Upper lobe of right lung (tissue), 1 donor: ENCODE results near the gene H2AZ1. TPM values are rescaled to one million over a fixed set of nuclear protein-coding genes. Genes with fewer than 3 reads are reported as not detected.

Source experiments
- ATAC-seq: fragments of 200-7000 bp; cut with Tn5 transposase; one replicate; pipeline ENCODE4 v1.9.1; 2020; ENCODE audit warnings: mild to moderate bottlenecking, moderate library complexity
- DNase-seq: peaks from one replicate; pipeline ENCODE4 v3.0.0-alpha.2; 2020
- H3K27ac ChIP-seq: fragments of 200-600 bp; one replicate; pipeline ENCODE4 v1.8.0; 2022
- H3K27me3 ChIP-seq: fragments of 200-600 bp; one replicate; pipeline ENCODE4 v1.8.0; 2022; ENCODE audit warnings: mild to moderate bottlenecking
- H3K36me3 ChIP-seq: fragments of 200-600 bp; one replicate; pipeline ENCODE4 v1.8.0; 2022
- H3K4me1 ChIP-seq: fragments of 200-600 bp; one replicate; pipeline ENCODE4 v1.8.0; 2022
- H3K4me3 ChIP-seq: fragments of 200-600 bp; one replicate; pipeline ENCODE4 v1.8.0; 2022; ENCODE audit warnings: mild to moderate bottlenecking
- H3K9me3 ChIP-seq: fragments of 200-600 bp; one replicate; pipeline ENCODE4 v1.8.0; 2022
- CTCF ChIP-seq: fragments of 200-600 bp; IDR thresholded peaks from one replicate; pipeline ENCODE4 v1.8.0; 2022; ENCODE audit warnings: antibody characterized with exemption
- intact Hi-C: fragments of 100-400 bp; cut with DNase I; formaldehyde crosslinking; loops from one replicate; pipeline ENCODE4 v1.11.0; 2022
- total RNA-seq: library from RNA; stranded (reverse); fragmentation: NEBNext Ultra II Directional; extraction: Animal tissue kit (Norgen Biotek cat#: 25700); gene quantifications from one replicate; pipeline ENCODE4 v1.2.1, GENCODE V29; 2021
- donor health status: DM: no; HTN: yes; CAD: no; lungs with severe emphysema.

The H2AZ1 gene
- total RNA-seq, 1 donor from 2014 or later, result 132 TPM

DNA sequence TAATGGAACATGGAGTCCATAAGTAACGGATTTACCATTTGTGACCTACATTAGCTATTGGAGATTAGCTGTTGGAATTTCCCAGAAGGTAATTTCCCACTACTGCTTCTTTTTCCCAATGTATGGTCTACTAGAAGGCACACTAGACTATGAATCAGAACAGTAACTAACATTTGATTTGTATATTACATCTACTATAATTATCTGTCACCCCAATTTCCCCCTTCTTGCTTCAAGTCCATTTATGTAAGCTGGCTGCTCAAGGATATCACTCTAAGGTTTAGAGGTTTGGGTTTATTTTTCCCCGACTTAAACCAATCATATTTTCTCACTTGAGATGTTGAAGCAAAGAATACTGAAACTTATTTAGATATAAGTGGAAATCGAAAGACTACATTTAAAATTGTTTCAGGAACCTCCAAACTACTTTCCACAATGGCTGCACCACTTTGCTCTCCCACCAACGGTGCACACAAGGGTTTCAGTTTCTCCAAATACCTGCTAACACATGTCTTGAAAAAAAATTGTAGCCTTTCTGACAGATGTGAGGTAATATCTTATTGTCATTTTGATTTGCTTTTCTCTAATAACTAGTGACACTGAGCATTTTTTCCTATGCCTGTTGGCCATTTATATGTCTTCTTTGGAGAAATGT, 33.3 kb upstream of the H2AZ1 start:
- no peak for TF ChIP-seq CTCF

GRCh38 chr4:99979872-99980271, 29.8 kb upstream of the H2AZ1 start:
- Histone ChIP-seq H3K36me3 (no peaks in the 10 kb centered on the region), H3K4me3 (no peak overlapping the region), H3K9me3 (no peaks in the 10 kb centered on the region), H3K27ac (no peak overlapping the region), H3K4me1 (no peaks in the 10 kb centered on the region), H3K27me3 (no peaks in the 10 kb centered on the region)
- intact Hi-C loops, result no loop called here
- ATAC-seq (no peak), DNase-seq (no peak)
- TF ChIP-seq CTCF, result no peak

More for the DNA sequence above, 33.3 kb upstream of the H2AZ1 start:
- Histone ChIP-seq H3K4me1 (no peaks in the 10 kb centered on the region), H3K27me3 (no peaks in the 10 kb centered on the region), H3K36me3 (no peaks in the 10 kb centered on the region), H3K27ac (no peak overlapping the region), H3K9me3 (no peaks in the 10 kb centered on the region), H3K4me3 (no peak overlapping the region)
- ATAC-seq (no peak), DNase-seq (no peak)
- intact Hi-C loops, result no loop called here

GRCh38 chr4:99971453-99972111, 21.5 kb upstream of the H2AZ1 start:
- no peak for DNase-seq
- no peaks in the 10 kb centered on the region for H3K9me3 ChIP-seq
- intact Hi-C loops, result no loop called here
- no peaks in the 10 kb centered on the region for H3K27me3 ChIP-seq
- no peaks in the 10 kb centered on the region for H3K36me3 ChIP-seq
- H3K4me1 ChIP-seq, result no peaks in the 10 kb centered on the region
- H3K27ac ChIP-seq, result no peak overlapping the region
- peak; percentile 21 for ATAC-seq
- no peak for TF ChIP-seq CTCF
- no peak overlapping the region for H3K4me3 ChIP-seq

DNA sequence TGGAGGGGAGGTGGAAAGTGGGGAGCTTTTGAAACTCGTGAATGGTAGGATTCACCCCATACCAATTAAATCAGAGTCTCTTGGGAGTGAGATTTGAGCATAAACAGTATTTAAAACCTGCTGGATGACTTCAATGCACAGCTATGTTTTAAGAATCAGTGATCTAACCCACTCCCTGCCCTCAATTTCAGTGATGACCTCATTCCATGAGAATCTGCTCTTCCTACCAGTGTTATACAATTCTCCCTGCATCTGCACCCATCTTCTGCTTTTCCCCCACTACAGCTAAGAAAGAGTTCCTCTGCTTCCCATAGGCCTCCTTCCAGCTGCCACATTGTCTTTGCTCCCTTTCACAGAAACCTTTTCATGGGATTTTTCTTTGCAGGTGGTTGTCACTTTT, 18.3 kb upstream of the H2AZ1 start:
- Histone ChIP-seq H3K4me3 (no peak overlapping the region), H3K27ac (no peak overlapping the region), H3K4me1 (no peaks in the 10 kb centered on the region), H3K36me3 (no peaks in the 10 kb centered on the region), H3K9me3 (no peaks in the 10 kb centered on the region), H3K27me3 (no peaks in the 10 kb centered on the region)
- intact Hi-C loops, result no loop called here
- ATAC-seq (no peak), DNase-seq (no peak)
- TF ChIP-seq CTCF, result no peak

DNA sequence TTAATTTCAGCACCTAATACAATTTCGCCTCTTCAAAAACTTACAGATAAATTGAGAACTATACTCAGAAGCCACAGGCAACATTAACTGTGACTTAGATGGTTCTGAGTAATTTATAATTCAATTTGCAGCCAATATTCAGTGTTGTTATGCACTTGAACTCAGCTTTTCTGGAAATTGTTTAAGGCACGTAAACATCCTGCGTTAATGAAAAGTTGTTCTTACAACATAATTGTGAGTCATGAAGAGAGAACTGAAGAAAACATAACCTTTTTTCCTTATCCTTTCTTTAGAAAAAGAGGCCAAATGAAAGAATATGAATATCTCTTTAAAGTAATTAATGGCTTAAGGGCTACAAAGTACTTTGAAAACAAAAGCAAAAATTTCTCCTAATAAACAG, 16.6 kb upstream of the H2AZ1 start:
- no peak overlapping the region for H3K27ac ChIP-seq
- ATAC-seq, result no peak
- no peak overlapping the region for H3K4me3 ChIP-seq
- H3K9me3 ChIP-seq, result no peaks in the 10 kb centered on the region
- intact Hi-C loops, result no loop called here
- no peaks in the 10 kb centered on the region for H3K27me3 ChIP-seq
- no peak for DNase-seq
- no peaks in the 10 kb centered on the region for H3K36me3 ChIP-seq
- TF ChIP-seq CTCF, result no peak
- H3K4me1 ChIP-seq, result no peaks in the 10 kb centered on the region
